Gastrocnemius medialis (tissue), 4 donors: ENCODE measurements around the gene CPNE7. TPM values are rescaled to one million over a fixed set of nuclear protein-coding genes. Genes with fewer than 3 reads are reported as not detected.
"Not testable (repeated sequence)": the region's sequence is repeated elsewhere in the genome, so short reads cannot be mapped to it uniquely, and the experiment has no call there.

Source experiments
- ATAC-seq, 2 donors: fragments of 150-250 bp; one replicate each; pipeline ENCODE4 v1.9.1; 2016
- DNase-seq, 2 donors: peaks; one replicate each; pipeline ENCODE4 v3.0.0-alpha.2; 2019
- H3K27ac ChIP-seq, 4 donors: fragments of 200-600 bp; sonication (generic); 1 replicate in 1 of 4; 2 replicates in 3 of 4; pipeline ENCODE4 v1.5.1; 2016 to 2018; ENCODE audit warnings: mild to moderate bottlenecking in 2 of 4, moderate library complexity in 1 of 4
- H3K27me3 ChIP-seq, 3 donors: fragments of 200-600 bp; sonication (generic) in 2 of 3; 1 replicate in 1 of 3; 2 replicates in 2 of 3; pipeline versions ENCODE4 v1.5.1 to v1.6.0; 2016 to 2019; ENCODE audit warnings: mild to moderate bottlenecking in 1 of 3, moderate library complexity in 1 of 3
- H3K36me3 ChIP-seq, 2 donors: fragments of 200-600 bp; sonication (generic) in 1 of 2; one replicate each; pipeline ENCODE4 v1.5.1; 2017 to 2018
- H3K4me1 ChIP-seq, 2 donors: fragments of 200-600 bp; sonication (generic) in 1 of 2; one replicate each; pipeline ENCODE4 v1.5.1; 2016 to 2017; ENCODE audit warnings: mild to moderate bottlenecking in 2 of 2
- H3K4me3 ChIP-seq, 4 donors: fragments of 200-600 bp; sonication (generic) in 3 of 4; 1 replicate in 1 of 4; 2 replicates in 3 of 4; pipeline ENCODE4 v1.5.1; 2016 to 2019; ENCODE audit warnings: mild to moderate bottlenecking in 2 of 4
- H3K9me3 ChIP-seq, 3 donors: fragments of 200-600 bp; sonication (generic) in 2 of 3; 1 replicate in 1 of 3; 2 replicates in 2 of 3; pipeline ENCODE4 v1.5.1; 2016 to 2019
- POLR2A ChIP-seq, 2 donors: fragments of 450-650 bp; IDR thresholded peaks; one replicate each; pipeline ENCODE4 v1.6.1; 2017; ENCODE audit warnings: antibody characterized with exemption in 2 of 2, mild to moderate bottlenecking in 2 of 2, moderate library complexity in 2 of 2
- in situ Hi-C, 4 donors: fragments of 200-750 bp; cut with MboI; loops; one replicate each; pipeline versions ENCODE4 v1.15.0 to v1.8.0; 2017; ENCODE audit warnings: low sequenced_read_pairs in 4 of 4
- intact Hi-C: fragments of 100-400 bp; cut with DNase I; formaldehyde crosslinking; loops from one replicate; pipeline ENCODE4 v1.15.1; 2023; ENCODE audit warnings: low total_unique reads
- total RNA-seq, 4 donors: library from RNA; depleted of rRNA; stranded (reverse); fragments of >200 nt; gene quantifications; one replicate each; pipeline versions ENCODE4 v1.1.0 to v1.2.3, GENCODE V29; 2016
- TF ChIP-seq, protein P1 (sequence below), 5 experiments: fragments of 450-650 bp in 3 of 5; fragments of 200-600 bp in 2 of 5; sonication (generic) in 2 of 5; IDR thresholded peaks in 4 of 5; conservative IDR thresholded peaks in 1 of 5; 1 replicate in 4 of 5; 2 replicates in 1 of 5; pipeline ENCODE4 v1.5.1; 2016 to 2019; ENCODE audit warnings: antibody characterized with exemption in 5 of 5, mild to moderate bottlenecking in 3 of 5, moderate library complexity in 3 of 5

The CPNE7 gene
- total RNA-seq, 4 donors from 2014 or later: not detected

- intact Hi-C loops (no loop called here), in situ Hi-C loops (no loop called here)
- peaks cover 10 to 17% of the 10 kb centered on the region in 2 donors for H3K4me1 ChIP-seq
- H3K27me3 ChIP-seq: peaks cover 24 to 43% (median 33%) of the 10 kb centered on the region in 3 donors
- DNase-seq (no peak), ATAC-seq (no peak)
- TF ChIP-seq POLR2A (IDR thresholded peaks at IDR 0.05): no peak
- TF ChIP-seq, protein P1, sequence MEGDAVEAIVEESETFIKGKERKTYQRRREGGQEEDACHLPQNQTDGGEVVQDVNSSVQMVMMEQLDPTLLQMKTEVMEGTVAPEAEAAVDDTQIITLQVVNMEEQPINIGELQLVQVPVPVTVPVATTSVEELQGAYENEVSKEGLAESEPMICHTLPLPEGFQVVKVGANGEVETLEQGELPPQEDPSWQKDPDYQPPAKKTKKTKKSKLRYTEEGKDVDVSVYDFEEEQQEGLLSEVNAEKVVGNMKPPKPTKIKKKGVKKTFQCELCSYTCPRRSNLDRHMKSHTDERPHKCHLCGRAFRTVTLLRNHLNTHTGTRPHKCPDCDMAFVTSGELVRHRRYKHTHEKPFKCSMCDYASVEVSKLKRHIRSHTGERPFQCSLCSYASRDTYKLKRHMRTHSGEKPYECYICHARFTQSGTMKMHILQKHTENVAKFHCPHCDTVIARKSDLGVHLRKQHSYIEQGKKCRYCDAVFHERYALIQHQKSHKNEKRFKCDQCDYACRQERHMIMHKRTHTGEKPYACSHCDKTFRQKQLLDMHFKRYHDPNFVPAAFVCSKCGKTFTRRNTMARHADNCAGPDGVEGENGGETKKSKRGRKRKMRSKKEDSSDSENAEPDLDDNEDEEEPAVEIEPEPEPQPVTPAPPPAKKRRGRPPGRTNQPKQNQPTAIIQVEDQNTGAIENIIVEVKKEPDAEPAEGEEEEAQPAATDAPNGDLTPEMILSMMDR (IDR thresholded peaks at IDR 0.05 in 4 of 5, conservative IDR thresholded peaks at IDR 0.05 in 1 of 5): no peak
- no peaks in the 10 kb centered on the region for H3K9me3 ChIP-seq
- H3K4me3 ChIP-seq: no peak overlapping the region
- no peak overlapping the region for H3K27ac ChIP-seq
- peaks cover 0 to under 1% of the 10 kb centered on the region in 2 donors for H3K36me3 ChIP-seq
These were observed 5.8 kb upstream of the CPNE7 start for GRCh38 chr16:89569506-89570341.

DNA sequence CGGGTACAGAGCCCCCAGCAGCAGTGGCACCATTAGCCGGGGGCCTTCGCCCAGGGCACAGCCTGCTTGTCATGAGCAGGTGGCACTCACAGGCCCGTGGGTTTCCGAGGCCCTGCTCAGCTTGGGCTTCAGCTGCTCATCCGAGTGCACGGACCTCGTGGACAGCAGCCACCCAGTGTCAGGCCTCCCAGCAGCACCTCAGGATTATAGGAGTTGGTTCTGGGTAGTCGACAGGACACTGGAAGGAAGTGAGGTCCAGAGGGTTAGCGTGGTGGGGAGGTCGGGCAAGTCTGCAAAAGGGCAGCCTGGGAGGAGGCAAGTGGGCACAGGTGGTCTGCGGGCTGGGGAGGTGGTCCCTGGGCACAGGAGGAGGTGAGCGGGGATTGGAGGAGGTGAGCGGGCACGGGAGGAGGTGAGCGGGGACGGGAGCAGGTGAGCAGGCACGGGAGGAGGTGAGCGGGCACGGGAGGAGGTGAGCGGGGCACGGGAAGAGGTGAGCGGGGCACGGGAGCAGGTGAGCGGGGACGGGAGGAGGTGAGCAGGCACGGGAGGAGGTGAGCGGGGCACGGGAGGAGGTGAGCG, 5.1 kb upstream of the CPNE7 start:
- in situ Hi-C loops: no loop called here
- no peaks in the 10 kb centered on the region for H3K36me3 ChIP-seq
- DNase-seq (no peak), ATAC-seq (no peak)
- H3K9me3 ChIP-seq: no peaks in the 10 kb centered on the region
- TF ChIP-seq, protein P1 (IDR thresholded peaks at IDR 0.05 in 4 of 5, conservative IDR thresholded peaks at IDR 0.05 in 1 of 5): no peak
- TF ChIP-seq POLR2A (IDR thresholded peaks at IDR 0.05): no peak
- H3K27me3 ChIP-seq: peaks cover 31 to 50% (median 40%) of the 10 kb centered on the region in 3 donors
- H3K4me1 ChIP-seq: peaks cover 8 to 13% of the 10 kb centered on the region in 2 donors
- no peak overlapping the region for H3K4me3 ChIP-seq
- H3K27ac ChIP-seq: no peak overlapping the region
- intact Hi-C loops: no loop called here

DNA sequence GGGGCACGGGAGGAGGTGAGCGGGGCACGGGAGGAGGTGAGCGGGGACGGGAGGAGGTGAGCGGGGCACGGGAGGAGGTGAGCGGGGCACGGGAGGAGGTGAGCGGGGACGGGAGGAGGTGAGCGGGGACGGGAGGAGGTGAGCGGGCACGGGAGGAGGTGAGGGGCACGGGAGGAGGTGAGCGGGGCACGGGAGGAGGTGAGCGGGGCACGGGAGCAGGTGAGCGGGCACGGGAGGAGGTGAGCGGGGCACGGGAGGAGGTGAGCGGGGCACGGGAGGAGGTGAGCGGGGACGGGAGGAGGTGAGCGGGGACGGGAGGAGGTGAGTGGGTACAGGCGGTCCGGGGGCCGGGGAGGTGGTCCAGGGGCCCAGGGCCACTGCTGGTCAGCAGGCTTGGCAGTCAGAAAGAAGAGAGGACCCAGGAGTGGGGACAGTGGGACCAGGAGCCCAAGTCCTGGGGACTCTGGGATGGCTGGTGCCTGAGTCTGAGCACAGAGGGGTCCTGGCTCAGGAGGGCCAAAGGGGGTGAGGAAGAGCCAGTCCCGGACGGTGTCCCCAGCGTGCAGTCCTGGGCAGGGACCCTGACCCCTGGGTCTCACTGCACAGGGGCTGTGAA, 4.5 kb upstream of the CPNE7 start:
- H3K9me3 ChIP-seq, in situ Hi-C loops, H3K27ac ChIP-seq, H3K4me3 ChIP-seq, ATAC-seq, H3K36me3 ChIP-seq, DNase-seq, intact Hi-C loops, H3K4me1 ChIP-seq: not testable (repeated sequence)
- H3K27me3 ChIP-seq: peaks cover 34 to 54% (median 43%) of the 10 kb centered on the region in 3 donors

- Histone ChIP-seq H3K4me1 (peaks cover 0 to 3% of the 10 kb centered on the region in 2 donors), H3K36me3 (no peaks in the 10 kb centered on the region), H3K9me3 (no peaks in the 10 kb centered on the region), H3K4me3 (no peak overlapping the region), H3K27me3 (peaks cover 40 to 60% (median 48%) of the 10 kb centered on the region in 3 donors), H3K27ac (no peak overlapping the region)
- intact Hi-C loops (no loop called here), in situ Hi-C loops (no loop called here)
- ATAC-seq: no peak
- TF ChIP-seq, protein P1 (IDR thresholded peaks at IDR 0.05 in 4 of 5, conservative IDR thresholded peaks at IDR 0.05 in 1 of 5): no peak
- TF ChIP-seq POLR2A (IDR thresholded peaks at IDR 0.05): no peak
- DNase-seq: no peak
These were observed 3.9 kb upstream of the CPNE7 start for GRCh38 chr16:89571636-89572035.

DNA sequence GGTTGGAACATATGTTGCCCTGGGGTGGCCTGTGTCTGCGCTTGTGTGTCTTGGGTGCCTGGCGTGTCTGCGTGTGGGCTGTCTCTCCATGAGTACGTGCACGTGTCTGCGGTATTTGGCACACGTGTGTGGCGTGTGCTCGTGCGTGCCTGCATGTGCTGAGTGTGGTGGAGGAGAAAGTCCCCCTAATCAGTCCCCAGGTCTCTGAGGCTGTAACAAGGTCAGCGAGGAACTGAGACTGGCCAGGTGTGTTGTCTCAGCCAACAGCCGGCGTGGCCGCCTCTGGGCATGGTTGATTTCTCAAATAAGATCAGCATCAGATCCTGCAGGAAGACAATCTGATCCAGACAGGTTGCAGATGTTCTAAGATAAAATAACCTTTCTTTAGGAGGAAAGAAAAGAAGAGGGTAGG, 3.5 kb upstream of the CPNE7 start:
- H3K4me3 ChIP-seq: no peak overlapping the region
- ATAC-seq (no peak), DNase-seq (no peak)
- intact Hi-C loops: no loop called here
- no peaks in the 10 kb centered on the region for H3K36me3 ChIP-seq
- H3K27ac ChIP-seq: no peak overlapping the region
- in situ Hi-C loops: no loop called here
- TF ChIP-seq POLR2A (IDR thresholded peaks at IDR 0.05): no peak
- TF ChIP-seq, protein P1 (IDR thresholded peaks at IDR 0.05 in 4 of 5, conservative IDR thresholded peaks at IDR 0.05 in 1 of 5): no peak
- H3K9me3 ChIP-seq: no peaks in the 10 kb centered on the region
- H3K27me3 ChIP-seq: peaks cover 43 to 64% (median 52%) of the 10 kb centered on the region in 3 donors
- peaks cover 0 to 3% of the 10 kb centered on the region in 2 donors for H3K4me1 ChIP-seq
